Activated T-cell treated with anti-CD3 and anti-CD28 coated beads for 48 hours (primary cell): ENCODE data around the gene HTR3D.
"Not testable (repeated sequence)": the region's sequence is repeated elsewhere in the genome, so short reads cannot be mapped to it uniquely, and the experiment has no call there.

Source experiments
- DNase-seq: peaks from one replicate; pipeline ENCODE4 v3.0.0-alpha.2; 2020; ENCODE audit warnings: low read depth

The HTR3D gene

GRCh38 chr3:184031187-184031792, at the start of gene HTR3D:
HTR3D (plus strand) TSS chr3:184031742; CDS start chr3:184031742, 0 bp downstream.
- no peak for DNase-seq

GRCh38 chr3:183981990-183982644, 49.4 kb upstream of the HTR3D start:
- no peak for DNase-seq

- DNase-seq: no peak
Observed at GRCh38 chr3:183984127-183984740, 47.3 kb upstream of the HTR3D start.

GRCh38 chr3:183984749-183985729, 46.5 kb upstream of the HTR3D start:
- DNase-seq: no peak

- no peak for DNase-seq
Observed at GRCh38 chr3:183987000-183987600, 44.4 kb upstream of the HTR3D start.

GRCh38 chr3:183988216-183988790, 43.2 kb upstream of the HTR3D start:
- DNase-seq: no peak

- no peak for DNase-seq
Observed at GRCh38 chr3:183991403-183991802, 40.1 kb upstream of the HTR3D start.

- DNase-seq: no peak
Observed at GRCh38 chr3:184001761-184002160, 29.8 kb upstream of the HTR3D start.

- no peak for DNase-seq
Observed at GRCh38 chr3:184002469-184002868, 29.1 kb upstream of the HTR3D start.

- no peak for DNase-seq
Observed at GRCh38 chr3:184003187-184003967, 28.2 kb upstream of the HTR3D start.

GRCh38 chr3:184004476-184004875, 27.1 kb upstream of the HTR3D start:
- DNase-seq: no peak

GRCh38 chr3:184005941-184006507, 25.5 kb upstream of the HTR3D start:
- no peak for DNase-seq

GRCh38 chr3:184007143-184007813, 24.3 kb upstream of the HTR3D start:
- not testable (repeated sequence) for DNase-seq

- no peak for DNase-seq
Observed at GRCh38 chr3:184008161-184008560, 23.4 kb upstream of the HTR3D start.

GRCh38 chr3:184011230-184011876, 20.2 kb upstream of the HTR3D start:
- DNase-seq: no peak

- no peak for DNase-seq
Observed at GRCh38 chr3:184011937-184012889, 19.3 kb upstream of the HTR3D start.

GRCh38 chr3:184015381-184016019, 16.0 kb upstream of the HTR3D start:
- no peak for DNase-seq

GRCh38 chr3:184016169-184016570, 15.4 kb upstream of the HTR3D start:
- DNase-seq: no peak
